ENCODE data around the gene TRAK2. TPM values are rescaled to one million over a fixed set of nuclear protein-coding genes. Genes with fewer than 3 reads are reported as not detected.

TRAK2 gene
- total RNA-seq, 2 experiments from 2014 or later = 7.1 to 11.9 TPM

DNA sequence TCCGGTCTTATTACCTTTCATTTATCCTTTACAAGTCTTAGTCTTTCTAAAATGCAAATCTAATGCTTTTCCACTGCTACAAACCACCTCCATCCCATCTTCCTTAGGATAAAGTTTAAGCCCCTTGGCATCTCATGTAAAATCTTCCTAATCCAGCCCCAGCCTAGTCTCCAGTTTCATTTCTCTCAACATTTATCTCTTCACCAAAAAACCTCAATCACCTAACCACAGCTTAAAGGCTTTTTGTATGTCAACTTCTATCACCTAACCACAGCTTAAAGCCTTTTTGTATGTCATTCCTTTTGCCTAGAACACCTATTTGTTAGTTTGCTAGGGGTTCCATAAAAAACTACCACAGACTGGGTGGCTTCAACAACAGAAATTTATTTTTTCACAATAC, 4.2 kb downstream of the TRAK2 start:
- BruUV-seq (replicated peaks) = no TSS peak
- Histone ChIP-seq H3K4me1 (ENCODE audit: insufficient read depth, low read length, poor library complexity, severe bottlenecking) (peaks cover 9% of the 10 kb centered on the region), H3K4me3 (ENCODE audit: low read depth, low read length, poor library complexity, severe bottlenecking) (no peak overlapping the region), H3K4me2 (ENCODE audit: low read length) (no peak overlapping the region), H3K36me3 (ENCODE audit: insufficient read depth, low read length) (no peaks in the 10 kb centered on the region), H3K9me2 (ENCODE audit: insufficient read depth, low read length) (no peaks in the 10 kb centered on the region), H2AFZ (ENCODE audit: low read length) (no peak overlapping the region), H3K27ac (ENCODE audit: low read depth, low read length, poor library complexity, severe bottlenecking) (no peak overlapping the region), H3K9me3 (ENCODE audit: low read length) (no peaks in the 10 kb centered on the region), H4K20me1 (ENCODE audit: insufficient read depth, low read length) (no peaks in the 10 kb centered on the region), H3K79me2 (ENCODE audit: insufficient read depth, low read depth, low read length) (peaks cover 7% of the 10 kb centered on the region)
- ChIA-PET POLR2A (interaction anchor here (0.6 to 2.6 kb wide), 4 partner anchors 11 to 485 kb away, joined by 3 to 18 read pairs (median 3); no protein-coding TSS in a partner anchor), CTCF (ENCODE audit: unreplicated experiment) (no interaction called here)
- DNase-seq (ENCODE audit: low spot score) = no peak
- intact Hi-C loops (cut with micrococcal nuclease; ENCODE audit: unreplicated experiment) = no loop called here
- TF ChIP-seq EZH2phosphoT487 (IDR thresholded peaks at IDR 0.05; ENCODE audit: borderline replicate concordance, low read depth, low read length) = no peak
- TF ChIP-seq, protein P1, sequence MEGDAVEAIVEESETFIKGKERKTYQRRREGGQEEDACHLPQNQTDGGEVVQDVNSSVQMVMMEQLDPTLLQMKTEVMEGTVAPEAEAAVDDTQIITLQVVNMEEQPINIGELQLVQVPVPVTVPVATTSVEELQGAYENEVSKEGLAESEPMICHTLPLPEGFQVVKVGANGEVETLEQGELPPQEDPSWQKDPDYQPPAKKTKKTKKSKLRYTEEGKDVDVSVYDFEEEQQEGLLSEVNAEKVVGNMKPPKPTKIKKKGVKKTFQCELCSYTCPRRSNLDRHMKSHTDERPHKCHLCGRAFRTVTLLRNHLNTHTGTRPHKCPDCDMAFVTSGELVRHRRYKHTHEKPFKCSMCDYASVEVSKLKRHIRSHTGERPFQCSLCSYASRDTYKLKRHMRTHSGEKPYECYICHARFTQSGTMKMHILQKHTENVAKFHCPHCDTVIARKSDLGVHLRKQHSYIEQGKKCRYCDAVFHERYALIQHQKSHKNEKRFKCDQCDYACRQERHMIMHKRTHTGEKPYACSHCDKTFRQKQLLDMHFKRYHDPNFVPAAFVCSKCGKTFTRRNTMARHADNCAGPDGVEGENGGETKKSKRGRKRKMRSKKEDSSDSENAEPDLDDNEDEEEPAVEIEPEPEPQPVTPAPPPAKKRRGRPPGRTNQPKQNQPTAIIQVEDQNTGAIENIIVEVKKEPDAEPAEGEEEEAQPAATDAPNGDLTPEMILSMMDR (conservative IDR thresholded peaks at IDR 0.05; ENCODE audit: low read length) = no peak

DNA sequence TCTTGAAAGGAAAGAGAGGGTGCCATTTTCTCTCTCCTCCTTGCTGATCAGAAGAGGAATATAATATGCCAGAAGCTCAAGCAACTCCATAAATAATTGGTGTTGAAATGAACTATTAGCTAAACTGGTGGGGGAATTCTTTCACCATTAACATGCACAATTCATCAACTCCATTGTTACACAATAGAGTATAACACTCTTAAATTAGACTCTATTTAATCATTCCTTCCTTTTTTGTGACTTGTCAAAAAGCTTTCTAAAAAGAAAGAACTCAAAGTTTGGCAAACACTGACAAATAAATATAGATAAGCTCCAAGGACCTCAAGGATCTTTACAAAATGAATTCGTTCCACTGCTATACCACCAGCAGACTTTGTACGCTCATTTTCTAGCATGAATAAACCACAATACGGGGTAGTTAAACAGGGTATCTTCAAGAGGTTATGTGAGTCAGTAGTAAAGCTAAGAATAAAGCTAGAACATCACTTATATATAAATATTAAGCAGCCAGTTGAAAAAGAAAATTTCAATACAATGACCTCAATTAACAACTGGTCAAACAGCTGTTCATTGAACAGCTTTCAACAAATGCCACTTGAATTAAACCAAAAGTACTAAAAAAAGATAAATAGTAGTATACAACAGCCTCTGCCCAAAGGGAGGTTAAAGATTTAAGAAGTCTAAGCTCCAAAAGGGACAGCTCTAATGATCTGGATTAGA, 6.4 kb downstream of the TRAK2 start:
- no peak overlapping the region for H3K4me3 ChIP-seq (ENCODE audit: low read depth, low read length, poor library complexity, severe bottlenecking)
- BruUV-seq (replicated peaks) = no TSS peak
- H3K9me3 ChIP-seq (ENCODE audit: low read length) = no peaks in the 10 kb centered on the region
- ChIA-PET CTCF (ENCODE audit: unreplicated experiment) (no interaction called here), POLR2A (interaction anchor here (0.5 to 2.6 kb wide), 8 partner anchors 9 to 477 kb away, joined by 3 to 18 read pairs (median 3); no protein-coding TSS in a partner anchor)
- H3K4me2 ChIP-seq (ENCODE audit: low read length) = no peak overlapping the region
- no peak for DNase-seq (ENCODE audit: low spot score)
- peaks cover 14% of the 10 kb centered on the region for H3K4me1 ChIP-seq (ENCODE audit: insufficient read depth, low read length, poor library complexity, severe bottlenecking)
- H2AFZ ChIP-seq (ENCODE audit: low read length) = no peak overlapping the region
- TF ChIP-seq, protein P1 (conservative IDR thresholded peaks at IDR 0.05; ENCODE audit: low read length) = no peak
- no peak for TF ChIP-seq EZH2phosphoT487 (IDR thresholded peaks at IDR 0.05; ENCODE audit: borderline replicate concordance, low read depth, low read length)
- no peaks in the 10 kb centered on the region for H3K79me2 ChIP-seq (ENCODE audit: insufficient read depth, low read depth, low read length)
- no peak overlapping the region for H3K27ac ChIP-seq (ENCODE audit: low read depth, low read length, poor library complexity, severe bottlenecking)
- H4K20me1 ChIP-seq (ENCODE audit: insufficient read depth, low read length) = no peaks in the 10 kb centered on the region
- intact Hi-C loops (cut with micrococcal nuclease; ENCODE audit: unreplicated experiment) = no loop called here
- H3K36me3 ChIP-seq (ENCODE audit: insufficient read depth, low read length) = no peaks in the 10 kb centered on the region
- H3K9me2 ChIP-seq (ENCODE audit: insufficient read depth, low read length) = no peaks in the 10 kb centered on the region

DNA sequence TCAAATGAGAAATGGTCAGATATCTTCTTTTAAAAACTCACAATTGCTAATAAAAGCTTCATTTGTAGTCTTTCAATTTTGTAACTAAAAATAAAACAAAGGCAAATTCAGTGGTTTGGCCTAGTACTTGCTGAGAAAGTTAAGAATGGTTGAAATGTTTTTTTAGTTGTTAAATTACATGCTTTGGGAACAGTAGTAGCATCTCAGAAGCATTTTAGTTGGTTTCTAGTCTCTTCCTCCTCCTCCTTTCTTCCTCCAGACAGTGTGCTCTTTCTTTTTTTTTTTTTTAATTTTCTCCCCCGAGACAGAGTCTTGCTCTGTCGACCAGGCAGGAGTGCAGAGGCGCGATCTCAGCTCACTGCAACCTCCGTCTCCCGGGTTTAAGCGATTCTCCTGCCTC, 9.8 kb downstream of the TRAK2 start:
- no TSS peak for BruUV-seq (replicated peaks)
- peaks cover 7% of the 10 kb centered on the region; the same call in 1 of the 2 replicates for H3K79me2 ChIP-seq (ENCODE audit: insufficient read depth, low read depth, low read length)
- no peak for DNase-seq (ENCODE audit: low spot score)

More for the DNA sequence above, 9.8 kb downstream of the TRAK2 start:
- no peaks in the 10 kb centered on the region for H4K20me1 ChIP-seq (ENCODE audit: insufficient read depth, low read length)
- ChIA-PET POLR2A (interaction anchor here (0.5 to 2.6 kb wide), 6 partner anchors 9 to 162 kb away, joined by 3 to 22 read pairs (median 4); partner anchors contain the start of genes STRADB and TRAK2), CTCF (ENCODE audit: unreplicated experiment) (no interaction called here)
- H3K9me2 ChIP-seq (ENCODE audit: insufficient read depth, low read length) = no peaks in the 10 kb centered on the region
- TF ChIP-seq, protein P1 (conservative IDR thresholded peaks at IDR 0.05; ENCODE audit: low read length) = no peak
- no peak for TF ChIP-seq EZH2phosphoT487 (IDR thresholded peaks at IDR 0.05; ENCODE audit: borderline replicate concordance, low read depth, low read length)
- H2AFZ ChIP-seq (ENCODE audit: low read length) = no peak overlapping the region
- no peak overlapping the region for H3K4me2 ChIP-seq (ENCODE audit: low read length)
- H3K27ac ChIP-seq (ENCODE audit: low read depth, low read length, poor library complexity, severe bottlenecking) = no peak overlapping the region
- H3K4me3 ChIP-seq (ENCODE audit: low read depth, low read length, poor library complexity, severe bottlenecking) = no peak overlapping the region
- intact Hi-C loops (cut with micrococcal nuclease; ENCODE audit: unreplicated experiment) = no loop called here
- H3K9me3 ChIP-seq (ENCODE audit: low read length) = no peaks in the 10 kb centered on the region; the same call in 1 of the 2 replicates
- H3K4me1 ChIP-seq (ENCODE audit: insufficient read depth, low read length, poor library complexity, severe bottlenecking) = peaks cover 12% of the 10 kb centered on the region
- H3K36me3 ChIP-seq (ENCODE audit: insufficient read depth, low read length) = no peaks in the 10 kb centered on the region

Data from OCI-LY7 (cell line).